ENCODE data around the gene BCAS4. TPM values are rescaled to one million over a fixed set of nuclear protein-coding genes. Genes with fewer than 3 reads are reported as not detected.

The BCAS4 gene
- total RNA-seq, 1 donor: 13.7 TPM

DNA sequence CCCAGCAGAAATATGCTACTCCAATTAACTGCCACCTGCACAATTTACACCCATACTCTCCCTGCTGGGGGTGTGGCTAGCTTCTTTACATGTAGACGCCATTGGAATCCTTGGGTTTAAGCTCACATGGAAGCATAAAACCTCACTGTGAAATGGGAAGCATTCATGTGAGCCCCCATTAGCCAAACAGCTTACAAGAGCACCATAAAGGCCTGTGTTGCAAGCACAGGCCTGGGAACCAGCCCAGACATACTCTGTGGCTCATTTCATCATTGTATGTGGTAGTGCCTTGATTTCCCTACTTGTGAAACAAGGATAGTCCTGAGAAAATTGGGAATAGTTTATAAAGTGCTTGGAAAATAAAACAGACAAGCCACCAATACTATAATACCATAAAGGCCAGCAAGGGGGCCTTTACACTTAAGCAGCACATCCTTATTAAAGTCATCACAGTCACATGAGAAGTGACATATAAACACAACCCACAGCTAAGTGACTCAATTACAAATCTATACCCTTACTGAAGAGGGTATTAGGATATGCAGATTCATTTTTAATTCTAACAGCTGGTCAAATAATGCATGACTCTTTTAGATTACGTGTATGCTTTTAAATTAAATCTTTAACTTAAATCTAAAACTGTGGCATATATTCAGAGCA, 129.5 kb downstream of the BCAS4 start:
- Histone ChIP-seq H3K27me3 (ENCODE audit: insufficient read depth, low read length) (no peaks in the 10 kb centered on the region), H3K4me1 (ENCODE audit: insufficient read depth, low read length) (peaks cover 55% of the 10 kb centered on the region), H3K9me3 (ENCODE audit: low read depth, low read length) (no peaks in the 10 kb centered on the region), H3K4me3 (ENCODE audit: low read length) (no peak overlapping the region)

DNA sequence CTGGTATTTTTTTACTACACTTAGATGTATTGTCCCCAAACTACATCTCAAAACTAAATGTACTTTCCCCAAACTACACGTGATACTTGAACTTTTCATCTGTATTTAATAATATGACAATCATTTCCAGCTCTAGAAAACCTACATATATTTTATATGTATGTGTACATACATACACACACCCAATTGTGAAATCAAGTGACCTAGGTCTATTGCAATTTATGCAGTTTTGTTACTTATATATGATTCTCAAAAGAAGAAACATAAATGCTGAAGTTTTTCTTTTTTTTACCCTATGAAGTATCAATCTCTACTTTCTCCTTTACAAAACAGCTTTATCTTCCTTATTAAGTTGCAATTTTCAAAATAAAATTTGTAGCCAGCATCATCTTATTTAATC, 131.7 kb downstream of the BCAS4 start:
- Histone ChIP-seq H3K27me3 (ENCODE audit: insufficient read depth, low read length) (no peaks in the 10 kb centered on the region), H3K4me1 (ENCODE audit: insufficient read depth, low read length) (peaks cover 54% of the 10 kb centered on the region), H3K4me3 (ENCODE audit: low read length) (no peak overlapping the region), H3K9me3 (ENCODE audit: low read depth, low read length) (no peaks in the 10 kb centered on the region)

Other genes with a start within 250 kb of the BCAS4 start
- 0.42 TPM for gene RIPOR3, start 103.5 kb upstream of the BCAS4 start, total RNA-seq
- 4.3 TPM for gene PARD6B, start 63.5 kb upstream of the BCAS4 start, total RNA-seq
- 44.5 TPM for gene ADNP, start 136.4 kb downstream of the BCAS4 start, total RNA-seq
- gene DPM1, start 163.5 kb downstream of the BCAS4 start, total RNA-seq: 58.2 TPM
- 3.8 TPM for gene MOCS3, start 163.8 kb downstream of the BCAS4 start, total RNA-seq
- gene KCNG1, start 228.0 kb downstream of the BCAS4 start, total RNA-seq: 2.3 TPM